GM06990 (cell line): Measurements from ENCODE around the gene EGF.

ENCODE experiments used
- DNase-seq: peaks from one replicate; pipeline ENCODE4 v3.0.0-alpha.2; 2011; ENCODE audit not compliant: insufficient read length; ENCODE audit errors: extremely low read depth
- H3K27me3 ChIP-seq: replicated peaks from 2 replicates; pipeline ENCODE4 v1.6.0; 2011; ENCODE audit warnings: low read length; ENCODE audit not compliant: control insufficient read depth, insufficient read depth
- H3K36me3 ChIP-seq: 2 replicates; pipeline ENCODE4 v1.5.1; 2011; ENCODE audit warnings: low read length; ENCODE audit not compliant: control insufficient read depth, insufficient read depth
- H3K4me3 ChIP-seq: replicated peaks from 2 replicates; pipeline ENCODE4 v1.5.1; 2011; ENCODE audit warnings: low read depth, mild to moderate bottlenecking, control low read depth, low read length
- TF ChIP-seq, protein P1 (sequence below): IDR thresholded peaks from 2 replicates; pipeline ENCODE4 v1.5.1; 2011; ENCODE audit warnings: low read length, control low read depth, mild to moderate bottlenecking, inconsistent platforms; ENCODE audit not compliant: insufficient read depth, poor library complexity, severe bottlenecking

Gene EGF

GRCh38 chr4:109915385-109916026 lies 2.8 kb downstream of the EGF start:
- DNase-seq = no peak
- TF ChIP-seq, protein P1, sequence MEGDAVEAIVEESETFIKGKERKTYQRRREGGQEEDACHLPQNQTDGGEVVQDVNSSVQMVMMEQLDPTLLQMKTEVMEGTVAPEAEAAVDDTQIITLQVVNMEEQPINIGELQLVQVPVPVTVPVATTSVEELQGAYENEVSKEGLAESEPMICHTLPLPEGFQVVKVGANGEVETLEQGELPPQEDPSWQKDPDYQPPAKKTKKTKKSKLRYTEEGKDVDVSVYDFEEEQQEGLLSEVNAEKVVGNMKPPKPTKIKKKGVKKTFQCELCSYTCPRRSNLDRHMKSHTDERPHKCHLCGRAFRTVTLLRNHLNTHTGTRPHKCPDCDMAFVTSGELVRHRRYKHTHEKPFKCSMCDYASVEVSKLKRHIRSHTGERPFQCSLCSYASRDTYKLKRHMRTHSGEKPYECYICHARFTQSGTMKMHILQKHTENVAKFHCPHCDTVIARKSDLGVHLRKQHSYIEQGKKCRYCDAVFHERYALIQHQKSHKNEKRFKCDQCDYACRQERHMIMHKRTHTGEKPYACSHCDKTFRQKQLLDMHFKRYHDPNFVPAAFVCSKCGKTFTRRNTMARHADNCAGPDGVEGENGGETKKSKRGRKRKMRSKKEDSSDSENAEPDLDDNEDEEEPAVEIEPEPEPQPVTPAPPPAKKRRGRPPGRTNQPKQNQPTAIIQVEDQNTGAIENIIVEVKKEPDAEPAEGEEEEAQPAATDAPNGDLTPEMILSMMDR = no peak
- no peaks in the 10 kb centered on the region for H3K36me3 ChIP-seq

DNA sequence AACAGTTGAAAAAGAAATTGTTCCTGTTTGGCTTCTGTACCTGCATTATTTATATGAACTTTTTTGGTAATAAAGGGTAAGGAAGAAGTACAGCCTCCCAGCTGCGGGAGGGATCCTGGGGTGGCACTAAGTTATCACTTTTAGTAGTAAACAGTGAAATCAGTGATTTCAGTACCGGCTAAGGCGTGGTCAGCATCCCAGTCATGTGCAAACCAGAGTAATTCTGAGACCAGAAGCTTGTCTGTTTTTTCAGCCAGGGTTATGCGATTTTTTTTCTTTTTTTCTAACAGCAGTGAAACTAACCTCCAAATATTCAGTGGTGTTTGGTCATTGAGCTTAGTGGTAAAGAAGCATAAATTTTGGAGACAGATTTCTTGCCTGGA lies 3.3 kb downstream of the EGF start:
- DNase-seq = no peak
- Histone ChIP-seq H3K4me3 (no peak overlapping the region), H3K27me3 (no peaks in the 10 kb centered on the region), H3K36me3 (no peaks in the 10 kb centered on the region)
- TF ChIP-seq, protein P1 = no peak

More at GRCh38 chr4:109915385-109916026, 2.8 kb downstream of the EGF start:
- H3K27me3 ChIP-seq = no peaks in the 10 kb centered on the region
- no peak overlapping the region for H3K4me3 ChIP-seq

- TF ChIP-seq, protein P1 = no peak
- no peak for DNase-seq
- H3K27me3 ChIP-seq = no peaks in the 10 kb centered on the region; the same call in none of the 2 replicates
- H3K36me3 ChIP-seq = no peaks in the 10 kb centered on the region
- no peak overlapping the region for H3K4me3 ChIP-seq
Observed at GRCh38 chr4:109921384-109921808, 8.7 kb downstream of the EGF start.

GRCh38 chr4:109925396-109925795 lies 12.7 kb downstream of the EGF start:
- H3K4me3 ChIP-seq = no peak overlapping the region
- DNase-seq = no peak
- TF ChIP-seq, protein P1 = no peak
- H3K36me3 ChIP-seq = no peaks in the 10 kb centered on the region
- no peaks in the 10 kb centered on the region; the same call in none of the 2 replicates for H3K27me3 ChIP-seq

GRCh38 chr4:109928327-109929045 lies 15.8 kb downstream of the EGF start:
- no peaks in the 10 kb centered on the region; the same call in 1 of the 2 replicates for H3K27me3 ChIP-seq
- H3K4me3 ChIP-seq = no peak overlapping the region
- TF ChIP-seq, protein P1 = no peak
- no peak for DNase-seq
- no peaks in the 10 kb centered on the region for H3K36me3 ChIP-seq
